A673 (cell line): ENCODE results near the gene C6.

Experiments used
- CTCF ChIP-seq: fragments of 300-800, 200-600 bp; sonication (generic); conservative IDR thresholded peaks from 2 replicates; pipeline ENCODE4 v1.5.1; 2017; ENCODE audit warnings: low read depth, mild to moderate bottlenecking, antibody characterized with exemption, low read length, moderate library complexity, mixed read lengths
- EZH2 ChIP-seq: fragments of 200-600 bp; sonication (generic); IDR thresholded peaks from 2 replicates; pipeline ENCODE4 v1.6.1; 2017; ENCODE audit warnings: borderline replicate concordance, low read depth, mild to moderate bottlenecking, mixed read lengths, antibody characterized with exemption, low read length; ENCODE audit not compliant: poor library complexity, severe bottlenecking

GRCh38 chr5:41154491-41154890, 58.8 kb downstream of the C6 start:
- TF ChIP-seq CTCF, result no peak
- TF ChIP-seq EZH2, result no peak
